GM18511 (cell line): ENCODE measurements around the gene METTL3.

Experiments
- ATAC-seq: cut with Tn5 transposase; IDR thresholded peaks from one replicate; pipeline ENCODE4 v1.9.1; 2021; ENCODE audit warnings: mild to moderate bottlenecking, moderate library complexity; ENCODE audit not compliant: unreplicated experiment

The METTL3 gene

GRCh38 chr14:21476925-21477681 lies 34.0 kb downstream of the METTL3 start, which contains the start of the genes RAB2B and TOX4:
Gene RAB2B, minus strand, starts transcription at chr14:21476959. Its CDS starts 87 bp downstream, at chr14:21476872.
Gene TOX4, plus strand, starts transcription at chr14:21477195. Its CDS starts 84 bp downstream, at chr14:21477279.
- ATAC-seq: peak; percentile 100

DNA sequence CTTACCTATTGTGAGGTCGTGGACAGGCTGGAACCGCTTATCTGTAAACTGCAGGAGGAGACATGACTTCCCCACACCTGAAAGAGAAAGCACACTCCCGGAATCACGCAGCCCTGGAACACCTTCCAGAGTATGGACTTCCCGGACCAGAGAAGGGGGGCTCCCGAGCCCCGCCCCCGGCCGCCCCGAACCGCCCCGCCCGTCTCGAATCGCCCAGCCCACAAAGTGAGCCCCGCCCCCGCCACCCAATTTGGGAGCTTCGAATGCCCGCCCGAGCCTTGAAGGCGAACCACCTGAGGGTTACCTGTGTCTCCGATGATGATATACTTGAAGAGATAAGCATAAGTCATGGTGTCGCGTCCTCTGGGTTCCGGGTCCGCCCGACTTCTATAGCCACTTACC lies 34.6 kb downstream of the METTL3 start:
- ATAC-seq: no peak

- ATAC-seq: no peak
These were observed 35.2 kb downstream of the METTL3 start for GRCh38 chr14:21475767-21476522.

DNA sequence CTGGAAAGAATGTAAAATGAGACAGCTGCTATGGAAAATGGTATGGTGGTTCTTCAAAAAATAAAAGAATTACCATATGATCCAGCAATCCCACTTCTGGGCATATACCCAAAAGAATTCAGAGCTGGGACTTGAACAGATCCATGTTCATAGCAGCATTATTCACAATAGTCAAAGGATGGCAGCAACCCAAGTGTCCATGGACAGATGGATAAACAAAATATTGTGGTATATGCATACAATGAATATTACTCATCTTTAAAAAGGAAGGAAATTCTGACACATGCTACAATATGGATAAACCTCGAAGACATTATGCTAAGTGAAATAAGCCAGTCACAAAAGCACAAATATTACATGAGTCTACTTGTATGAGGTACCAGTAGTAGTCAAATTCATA lies 43.5 kb downstream of the METTL3 start:
- no peak for ATAC-seq

GRCh38 chr14:21455912-21456667 lies 55.0 kb downstream of the METTL3 start, which contains the start of gene CHD8:
Gene CHD8, minus strand, starts transcription at chr14:21456123. Its CDS starts 24,480 bp downstream, at chr14:21431643.
- peak; percentile 98 for ATAC-seq

GRCh38 chr14:21455592-21455911 lies 55.6 kb downstream of the METTL3 start:
- ATAC-seq: peak; percentile 24

GRCh38 chr14:21454843-21455544 lies 56.1 kb downstream of the METTL3 start:
- no peak for ATAC-seq

DNA sequence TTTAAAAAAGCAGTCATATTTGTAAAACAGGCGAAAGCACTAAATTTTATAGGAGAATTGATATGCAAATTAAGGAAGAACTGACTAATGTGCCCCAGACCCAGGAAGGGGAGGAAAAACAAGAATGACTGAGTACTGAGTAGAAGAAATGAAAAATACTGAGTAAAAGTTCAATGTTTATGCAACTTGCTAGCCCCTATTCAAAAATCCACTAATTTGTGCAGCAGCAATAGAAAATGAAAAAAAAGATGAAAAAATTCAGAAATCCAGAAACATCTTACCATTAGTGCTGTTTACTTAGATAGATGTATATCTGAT lies 61.3 kb downstream of the METTL3 start:
- ATAC-seq: no peak
